NCI-H226 (cell line): ENCODE results near the gene MOB1B.
A peak's percentile ranks its signal among the peaks of the same experiment; 100 is the strongest.
"Not testable (repeated sequence)": the region's sequence is repeated elsewhere in the genome, so short reads cannot be mapped to it uniquely, and the experiment has no call there.

Experiments used
- DNase-seq: peaks from one replicate; pipeline ENCODE4 v3.0.0-alpha.2; 2015

The MOB1B gene

GRCh38 chr4:71009890-71010588 lies 107.9 kb downstream of the MOB1B start:
- DNase-seq, result no peak

GRCh38 chr4:71011451-71011850 lies 109.3 kb downstream of the MOB1B start:
- DNase-seq, result no peak

GRCh38 chr4:71017391-71017790 lies 115.2 kb downstream of the MOB1B start:
- not testable (repeated sequence) for DNase-seq

GRCh38 chr4:71020611-71021010 lies 118.4 kb downstream of the MOB1B start:
- DNase-seq, result no peak

GRCh38 chr4:71025654-71026053 lies 123.5 kb downstream of the MOB1B start:
- no peak for DNase-seq

GRCh38 chr4:71026086-71026485 lies 123.9 kb downstream of the MOB1B start:
- peak; percentile 52 for DNase-seq

GRCh38 chr4:71027611-71028010 lies 125.4 kb downstream of the MOB1B start:
- DNase-seq, result no peak

- no peak for DNase-seq
Observed at GRCh38 chr4:71029504-71029903, 127.3 kb downstream of the MOB1B start.

- DNase-seq, result peak; percentile 57
Observed at GRCh38 chr4:71032106-71032505, 129.9 kb downstream of the MOB1B start.
